Measurements from ENCODE around the gene SUGP2.
"Not testable (repeated sequence)": the region's sequence is repeated elsewhere in the genome, so short reads cannot be mapped to it uniquely, and the experiment has no call there.

Gene SUGP2

GRCh38 chr19:18952364-18953003, 80.8 kb downstream of the SUGP2 start:
- H3K4ac ChIP-seq (ENCODE audit: low read depth, low read length); H2BK5ac ChIP-seq (ENCODE audit: low read depth, low read length, poor library complexity); H3K14ac ChIP-seq (ENCODE audit: low read length); H3K23ac ChIP-seq (ENCODE audit: low read length); H3K27ac ChIP-seq (ENCODE audit: low read depth, low read length); H4K12ac ChIP-seq (ENCODE audit: low read depth, low read length); H3K4me2 ChIP-seq (ENCODE audit: low read length); H4K8ac ChIP-seq (ENCODE audit: low read depth, low read length); H3K18ac ChIP-seq (ENCODE audit: low read length); H3K27me3 ChIP-seq (ENCODE audit: insufficient read depth, low read length); H2BK12ac ChIP-seq (ENCODE audit: low read length); H3K36me3 ChIP-seq (ENCODE audit: control insufficient read depth in 1 of 2, insufficient read depth in 2 of 2, low read length in 2 of 2); H3K79me1 ChIP-seq (ENCODE audit: low read length); H2AFZ ChIP-seq (ENCODE audit: insufficient read depth, low read length, poor library complexity); H4K91ac ChIP-seq (ENCODE audit: low read depth, low read length); H3K4me1 ChIP-seq (ENCODE audit: control insufficient read depth in 1 of 2, insufficient read depth in 2 of 2, low read length in 2 of 2); H2AK5ac ChIP-seq (ENCODE audit: low read length); H2BK120ac ChIP-seq (ENCODE audit: insufficient read depth, low read length, poor library complexity); H3K4me3 ChIP-seq (ENCODE audit: low read depth, low read length); H3K9me3 ChIP-seq (ENCODE audit: insufficient read depth, low read depth, low read length); H3K9ac ChIP-seq (ENCODE audit: low read length); H3K79me2 ChIP-seq (ENCODE audit: control insufficient read depth, insufficient read depth, low read length, poor library complexity): not testable (repeated sequence)
- peak; percentile 95 to 97 for DNase-seq
- no CpG with 5 or more reads among the region's 17 CpGs for WGBS (ENCODE audit: extremely low coverage, insufficient coverage, insufficient read length)

- no peak overlapping the region for H2BK120ac ChIP-seq (ENCODE audit: insufficient read depth, low read length, poor library complexity)
- no peak overlapping the region for H4K8ac ChIP-seq (ENCODE audit: low read depth, low read length)
- no peak overlapping the region for H3K4ac ChIP-seq (ENCODE audit: low read depth, low read length)
- H4K91ac ChIP-seq (ENCODE audit: low read depth, low read length) = no peak overlapping the region
- H3K9me3 ChIP-seq (ENCODE audit: insufficient read depth, low read depth, low read length) = peaks cover 3% of the 10 kb centered on the region
- no peaks in the 10 kb centered on the region for H3K79me1 ChIP-seq (ENCODE audit: low read length)
- H2BK5ac ChIP-seq (ENCODE audit: low read depth, low read length, poor library complexity) = no peak overlapping the region
- H3K23ac ChIP-seq (ENCODE audit: low read length) = no peak overlapping the region
- H3K79me2 ChIP-seq (ENCODE audit: control insufficient read depth, insufficient read depth, low read length, poor library complexity) = no peaks in the 10 kb centered on the region
- no peaks in the 10 kb centered on the region for H3K36me3 ChIP-seq (ENCODE audit: control insufficient read depth in 1 of 2, insufficient read depth in 2 of 2, low read length in 2 of 2)
- no CpG with 5 or more reads among the region's 7 CpGs for WGBS (ENCODE audit: extremely low coverage, insufficient coverage, insufficient read length)
- H3K9ac ChIP-seq (ENCODE audit: low read length) = no peak overlapping the region
- no peak overlapping the region for H3K4me3 ChIP-seq (ENCODE audit: low read depth, low read length)
- no peaks in the 10 kb centered on the region for H3K27me3 ChIP-seq (ENCODE audit: insufficient read depth, low read length)
- H3K18ac ChIP-seq (ENCODE audit: low read length) = no peak overlapping the region
- H3K4me2 ChIP-seq (ENCODE audit: low read length) = no peak overlapping the region
- peak overlapping the region; percentile 22 for H3K27ac ChIP-seq (ENCODE audit: low read depth, low read length)
- H3K14ac ChIP-seq (ENCODE audit: low read length) = no peak overlapping the region
- H2AK5ac ChIP-seq (ENCODE audit: low read length) = no peak overlapping the region
- no peak overlapping the region for H4K12ac ChIP-seq (ENCODE audit: low read depth, low read length)
- peaks cover 3 to 4% of the 10 kb centered on the region in 2 experiments for H3K4me1 ChIP-seq (ENCODE audit: control insufficient read depth in 1 of 2, insufficient read depth in 2 of 2, low read length in 2 of 2)
- H2AFZ ChIP-seq (ENCODE audit: insufficient read depth, low read length, poor library complexity) = no peak overlapping the region
- H2BK12ac ChIP-seq (ENCODE audit: low read length) = no peak overlapping the region
- peak; percentile 98 to 99 for DNase-seq
Observed at GRCh38 chr19:18951721-18952281, 81.5 kb downstream of the SUGP2 start.

GRCh38 chr19:18949858-18950257, 83.5 kb downstream of the SUGP2 start:
- Histone ChIP-seq H3K14ac (ENCODE audit: low read length) (no peak overlapping the region), H3K79me2 (ENCODE audit: control insufficient read depth, insufficient read depth, low read length, poor library complexity) (no peaks in the 10 kb centered on the region), H2AFZ (ENCODE audit: insufficient read depth, low read length, poor library complexity) (no peak overlapping the region), H3K4me3 (ENCODE audit: low read depth, low read length) (no peak overlapping the region), H2BK120ac (ENCODE audit: insufficient read depth, low read length, poor library complexity) (no peak overlapping the region), H3K9ac (ENCODE audit: low read length) (no peak overlapping the region), H2AK5ac (ENCODE audit: low read length) (no peak overlapping the region), H3K27ac (ENCODE audit: low read depth, low read length) (no peak overlapping the region), H2BK12ac (ENCODE audit: low read length) (no peak overlapping the region), H3K4me2 (ENCODE audit: low read length) (no peak overlapping the region), H4K8ac (ENCODE audit: low read depth, low read length) (no peak overlapping the region), H3K79me1 (ENCODE audit: low read length) (no peaks in the 10 kb centered on the region), H3K23ac (ENCODE audit: low read length) (no peak overlapping the region), H3K36me3 (ENCODE audit: control insufficient read depth in 1 of 2, insufficient read depth in 2 of 2, low read length in 2 of 2) (no peaks in the 10 kb centered on the region), H2BK5ac (ENCODE audit: low read depth, low read length, poor library complexity) (no peak overlapping the region), H4K91ac (ENCODE audit: low read depth, low read length) (no peak overlapping the region), H3K27me3 (ENCODE audit: insufficient read depth, low read length) (no peaks in the 10 kb centered on the region), H3K4me1 (ENCODE audit: control insufficient read depth in 1 of 2, insufficient read depth in 2 of 2, low read length in 2 of 2) (peaks cover 3 to 4% of the 10 kb centered on the region in 2 experiments), H4K12ac (ENCODE audit: low read depth, low read length) (no peak overlapping the region), H3K4ac (ENCODE audit: low read depth, low read length) (no peak overlapping the region), H3K18ac (ENCODE audit: low read length) (no peak overlapping the region), H3K9me3 (ENCODE audit: insufficient read depth, low read depth, low read length) (peaks cover 3% of the 10 kb centered on the region)
- DNase-seq = no peak
- no CpG with 5 or more reads among the region's 3 CpGs for WGBS (ENCODE audit: extremely low coverage, insufficient coverage, insufficient read length)

- no peak overlapping the region for H4K91ac ChIP-seq (ENCODE audit: low read depth, low read length)
- H2BK120ac ChIP-seq (ENCODE audit: insufficient read depth, low read length, poor library complexity) = no peak overlapping the region
- no peak overlapping the region for H3K9ac ChIP-seq (ENCODE audit: low read length)
- no peaks in the 10 kb centered on the region for H3K79me1 ChIP-seq (ENCODE audit: low read length)
- H3K23ac ChIP-seq (ENCODE audit: low read length) = no peak overlapping the region
- H3K4me1 ChIP-seq (ENCODE audit: control insufficient read depth in 1 of 2, insufficient read depth in 2 of 2, low read length in 2 of 2) = peaks cover 3 to 4% of the 10 kb centered on the region in 2 experiments
- H2BK12ac ChIP-seq (ENCODE audit: low read length) = no peak overlapping the region
- no peaks in the 10 kb centered on the region for H3K79me2 ChIP-seq (ENCODE audit: control insufficient read depth, insufficient read depth, low read length, poor library complexity)
- H3K27ac ChIP-seq (ENCODE audit: low read depth, low read length) = no peak overlapping the region
- no peak overlapping the region for H4K8ac ChIP-seq (ENCODE audit: low read depth, low read length)
- H3K18ac ChIP-seq (ENCODE audit: low read length) = no peak overlapping the region
- H3K14ac ChIP-seq (ENCODE audit: low read length) = no peak overlapping the region
- no peak overlapping the region for H2BK5ac ChIP-seq (ENCODE audit: low read depth, low read length, poor library complexity)
- H3K4ac ChIP-seq (ENCODE audit: low read depth, low read length) = no peak overlapping the region
- H3K9me3 ChIP-seq (ENCODE audit: insufficient read depth, low read depth, low read length) = peaks cover 2% of the 10 kb centered on the region
- H4K12ac ChIP-seq (ENCODE audit: low read depth, low read length) = no peak overlapping the region
- no peak overlapping the region for H2AFZ ChIP-seq (ENCODE audit: insufficient read depth, low read length, poor library complexity)
- no peak for DNase-seq
- peak overlapping the region; percentile 45 for H2AK5ac ChIP-seq (ENCODE audit: low read length)
- H3K27me3 ChIP-seq (ENCODE audit: insufficient read depth, low read length) = no peaks in the 10 kb centered on the region
- WGBS (ENCODE audit: extremely low coverage, insufficient coverage, insufficient read length) = no CpG with 5 or more reads among the region's 5 CpGs
- no peak overlapping the region for H3K4me3 ChIP-seq (ENCODE audit: low read depth, low read length)
- no peaks in the 10 kb centered on the region for H3K36me3 ChIP-seq (ENCODE audit: control insufficient read depth in 1 of 2, insufficient read depth in 2 of 2, low read length in 2 of 2)
- H3K4me2 ChIP-seq (ENCODE audit: low read length) = no peak overlapping the region
Observed at GRCh38 chr19:18948976-18949356, 84.4 kb downstream of the SUGP2 start.

All from trophoblast cell (in vitro differentiated cells and primary cell).